Activated CD4-positive, alpha-beta T cell treated with anti-CD3 and anti-CD28 coated beads, Interleukin-2, amount 50 U/mL, for 16 hours (primary cell): ENCODE data around the gene SCAANT1.

ENCODE experiments used
- DNase-seq: peaks from one replicate; pipeline ENCODE4 v3.0.0-alpha.2; 2020

SCAANT1 gene

GRCh38 chr3:63896332-63897030, 15.7 kb downstream of the SCAANT1 start:
- DNase-seq = no peak

GRCh38 chr3:63895422-63896189, 16.6 kb downstream of the SCAANT1 start:
- DNase-seq = peak; percentile 27

GRCh38 chr3:63892773-63893352, 19.3 kb downstream of the SCAANT1 start:
- no peak for DNase-seq

GRCh38 chr3:63891518-63891917, 20.7 kb downstream of the SCAANT1 start:
- DNase-seq = no peak

GRCh38 chr3:63886858-63887257, 25.3 kb downstream of the SCAANT1 start:
- DNase-seq = no peak

GRCh38 chr3:63880653-63881052, 31.5 kb downstream of the SCAANT1 start:
- no peak for DNase-seq

GRCh38 chr3:63878394-63879060, 33.7 kb downstream of the SCAANT1 start:
- no peak for DNase-seq

GRCh38 chr3:63877737-63878393, 34.3 kb downstream of the SCAANT1 start:
- no peak for DNase-seq

GRCh38 chr3:63876260-63876659, 35.9 kb downstream of the SCAANT1 start:
- DNase-seq = no peak

- DNase-seq = no peak
Observed at GRCh38 chr3:63875510-63875909, 36.7 kb downstream of the SCAANT1 start.

GRCh38 chr3:63874769-63875168, 37.4 kb downstream of the SCAANT1 start:
- DNase-seq = no peak

- DNase-seq = no peak
Observed at GRCh38 chr3:63872135-63872924, 39.9 kb downstream of the SCAANT1 start.

- DNase-seq = no peak
Observed at GRCh38 chr3:63870615-63871005, 41.6 kb downstream of the SCAANT1 start.

- no peak for DNase-seq
Observed at GRCh38 chr3:63869940-63870614, 42.1 kb downstream of the SCAANT1 start.

- DNase-seq = no peak
Observed at GRCh38 chr3:63867225-63867624, 45.0 kb downstream of the SCAANT1 start.

- no peak for DNase-seq
Observed at GRCh38 chr3:63864965-63865327, 47.2 kb downstream of the SCAANT1 start.

GRCh38 chr3:63864008-63864964, 47.9 kb downstream of the SCAANT1 start:
- DNase-seq = peak; percentile 48

GRCh38 chr3:63863150-63864007, 48.8 kb downstream of the SCAANT1 start, which contains the start of the genes ATXN7 and THOC7:
ATXN7 (plus strand) TSS chr3:63863867; CDS start chr3:63912599, 48,732 bp downstream.
THOC7 (minus strand) TSS chr3:63863805; CDS start chr3:63863790, 15 bp downstream.
- DNase-seq = peak; percentile 64

GRCh38 chr3:63862804-63863149, 49.4 kb downstream of the SCAANT1 start:
- DNase-seq = no peak
